Measurements from ENCODE around the gene TLE4. TPM values are rescaled to one million over a fixed set of nuclear protein-coding genes. Genes with fewer than 3 reads are reported as not detected.
"Not testable (repeated sequence)": the region's sequence is repeated elsewhere in the genome, so short reads cannot be mapped to it uniquely, and the experiment has no call there.

The TLE4 gene
- total and polyA plus RNA-seq, 10 of the 15 experiments (the other 5 are each of a cell fraction or from before 2014, with no cell fraction given) = 5.3 to 53.3 (median 23.3) TPM

DNA sequence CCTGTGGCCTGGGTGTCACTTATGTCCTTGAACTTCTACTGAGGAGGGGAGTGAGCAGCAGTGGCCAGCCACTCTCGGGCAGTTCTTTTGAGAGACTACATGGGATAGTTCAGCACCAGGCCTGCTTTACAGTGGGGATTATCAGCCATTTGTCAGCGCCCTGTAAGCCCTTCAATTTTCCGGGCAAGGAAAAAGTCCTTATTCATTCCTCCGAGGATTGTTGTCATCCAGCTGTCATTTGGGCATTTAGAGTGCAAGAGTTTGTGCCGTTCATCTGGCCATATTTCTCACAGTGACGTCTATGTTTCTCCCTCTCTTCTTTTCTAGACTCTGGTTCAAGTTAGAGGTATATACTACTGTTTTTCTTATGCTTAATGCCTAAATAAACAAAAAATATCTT lies 172.8 kb downstream of the TLE4 start (continued):
- TF ChIP-seq CREM (IDR thresholded peaks at IDR 0.05; ENCODE audit: low read depth) = no peak
- TF ChIP-seq MEF2A (IDR thresholded peaks at IDR 0.05; ENCODE audit: insufficient read depth, low read depth, low read length) = no peak
- TF ChIP-seq SIX5 (IDR thresholded peaks at IDR 0.05; ENCODE audit: low read depth, low read length, severe bottlenecking) = no peak

- Histone ChIP-seq H3K36me3 (ENCODE audit: control insufficient read depth in 2 of 2, insufficient read depth in 2 of 2, low read length in 1 of 2) (no peaks in the 10 kb centered on the region), H2AFZ (ENCODE audit: control insufficient read depth, low read depth, low read length) (no peak overlapping the region), H3K4me3 (no peak overlapping the region), H3K9me3 (replicated peaks; ENCODE audit: control insufficient read depth, insufficient read depth, low read length) (no peaks in the 10 kb centered on the region), H3K27me3 (replicated peaks in 1 of 2; ENCODE audit: control insufficient read depth in 2 of 2, insufficient read depth in 2 of 2, low read length in 1 of 2) (no peaks in the 10 kb centered on the region), H3K9ac (ENCODE audit: control insufficient read depth, insufficient read depth, low read length) (no peak overlapping the region), H4K20me1 (ENCODE audit: control insufficient read depth, insufficient read depth) (no peaks in the 10 kb centered on the region), H3K79me2 (ENCODE audit: control insufficient read depth, insufficient read depth, low read length) (no peaks in the 10 kb centered on the region), H3K27ac (ENCODE audit: control insufficient read depth, insufficient read depth) (no peak overlapping the region), H3K4me1 (ENCODE audit: control insufficient read depth, insufficient read depth, low read length) (no peaks in the 10 kb centered on the region), H3K4me2 (ENCODE audit: control insufficient read depth, insufficient read depth) (no peak overlapping the region)
- no peak for FAIRE-seq
- ChIA-PET RAD21 (ENCODE audit: unreplicated experiment) (no interaction called here), POLR2A (no interaction called here), CTCF (no interaction called here), SMC1A (ENCODE audit: uncharacterized antibody, unreplicated experiment) (no interaction called here)
- ATAC-seq = no peak
- no peak for TF ChIP-seq SIN3A (IDR thresholded peaks at IDR 0.05; ENCODE audit: low read depth, low read length)
- TF ChIP-seq SPI1 (IDR thresholded peaks at IDR 0.05; ENCODE audit: borderline replicate concordance, insufficient read depth, low read depth, low read length) = peak; percentile 12; the same call in 1 of the 2 replicates
- no peak for TF ChIP-seq POLR2AphosphoS2 (IDR thresholded peaks at IDR 0.05; ENCODE audit: low read depth, low read length)
- no peak for TF ChIP-seq IRF4 (IDR thresholded peaks at IDR 0.05; ENCODE audit: low read depth, low read length)
- TF ChIP-seq NFXL1 (IDR thresholded peaks at IDR 0.05; ENCODE audit: borderline replicate concordance) = no peak
- 31% methylated on average over 4 of the region's 4 CpGs for WGBS (ENCODE audit: insufficient coverage, insufficient replicate concordance, low lambda C conversion rate, missing lambda C conversion rate)
- BruUV-seq (replicated peaks) = no TSS peak
- in situ Hi-C loops (cut with MboI) = no loop called here
- DNase-seq (ENCODE audit: low read depth, low spot score) = no peak
- intact Hi-C loops (cut with micrococcal nuclease; ENCODE audit: unreplicated experiment) = no loop called here
Measured at GRCh38 chr9:79745752-79746336, 174.1 kb downstream of the TLE4 start.

GRCh38 chr9:79751895-79752466 lies 180.2 kb downstream of the TLE4 start:
- SMC1A ChIA-PET (ENCODE audit: uncharacterized antibody, unreplicated experiment); in situ Hi-C loops (cut with MboI); H3K27me3 ChIP-seq (replicated peaks in 1 of 2; ENCODE audit: control insufficient read depth in 2 of 2, insufficient read depth in 2 of 2, low read length in 1 of 2); ATAC-seq; RAD21 ChIA-PET (ENCODE audit: unreplicated experiment); H3K9me3 ChIP-seq (replicated peaks; ENCODE audit: control insufficient read depth, insufficient read depth, low read length); H4K20me1 ChIP-seq (ENCODE audit: control insufficient read depth, insufficient read depth); H3K4me3 ChIP-seq; H3K4me2 ChIP-seq (ENCODE audit: control insufficient read depth, insufficient read depth); H3K4me1 ChIP-seq (ENCODE audit: control insufficient read depth, insufficient read depth, low read length); H3K79me2 ChIP-seq (ENCODE audit: control insufficient read depth, insufficient read depth, low read length); intact Hi-C loops (cut with micrococcal nuclease; ENCODE audit: unreplicated experiment); DNase-seq (ENCODE audit: low read depth, low spot score); H3K36me3 ChIP-seq (ENCODE audit: control insufficient read depth in 2 of 2, insufficient read depth in 2 of 2, low read length in 1 of 2); H2AFZ ChIP-seq (ENCODE audit: control insufficient read depth, low read depth, low read length); H3K9ac ChIP-seq (ENCODE audit: control insufficient read depth, insufficient read depth, low read length); FAIRE-seq; BruUV-seq (replicated peaks); CTCF ChIA-PET; POLR2A ChIA-PET; H3K27ac ChIP-seq (ENCODE audit: control insufficient read depth, insufficient read depth): not testable (repeated sequence)
- WGBS (ENCODE audit: insufficient coverage, insufficient replicate concordance, low lambda C conversion rate, missing lambda C conversion rate) = 55% methylated on average over 1 of the region's 1 CpG
